Astrocyte of the spinal cord (primary cell): ENCODE results near the gene ATP6V0C.
A peak's percentile ranks its signal among the peaks of the same experiment; 100 is the strongest.
"Not testable (repeated sequence)": the region's sequence is repeated elsewhere in the genome, so short reads cannot be mapped to it uniquely, and the experiment has no call there.

Experiments used
- DNase-seq: peaks from one replicate; pipeline ENCODE4 v3.0.0; 2011; ENCODE audit warnings: low read depth, low spot score
- H3K4me3 ChIP-seq: 2 replicates; pipeline ENCODE4 v1.5.1; 2011; ENCODE audit warnings: low read depth, mild to moderate bottlenecking, low read length, moderate library complexity
- in situ Hi-C: cut with HindIII; loops from 2 replicates; pipeline ENCODE4 v1.10.0; 2017; ENCODE audit warnings: low sequenced_read_pairs
- TF ChIP-seq, protein P1 (sequence below): IDR thresholded peaks from 2 replicates; pipeline ENCODE4 v1.5.1; 2012; ENCODE audit warnings: low read depth, mild to moderate bottlenecking, low read length, inconsistent platforms

The ATP6V0C gene

DNA sequence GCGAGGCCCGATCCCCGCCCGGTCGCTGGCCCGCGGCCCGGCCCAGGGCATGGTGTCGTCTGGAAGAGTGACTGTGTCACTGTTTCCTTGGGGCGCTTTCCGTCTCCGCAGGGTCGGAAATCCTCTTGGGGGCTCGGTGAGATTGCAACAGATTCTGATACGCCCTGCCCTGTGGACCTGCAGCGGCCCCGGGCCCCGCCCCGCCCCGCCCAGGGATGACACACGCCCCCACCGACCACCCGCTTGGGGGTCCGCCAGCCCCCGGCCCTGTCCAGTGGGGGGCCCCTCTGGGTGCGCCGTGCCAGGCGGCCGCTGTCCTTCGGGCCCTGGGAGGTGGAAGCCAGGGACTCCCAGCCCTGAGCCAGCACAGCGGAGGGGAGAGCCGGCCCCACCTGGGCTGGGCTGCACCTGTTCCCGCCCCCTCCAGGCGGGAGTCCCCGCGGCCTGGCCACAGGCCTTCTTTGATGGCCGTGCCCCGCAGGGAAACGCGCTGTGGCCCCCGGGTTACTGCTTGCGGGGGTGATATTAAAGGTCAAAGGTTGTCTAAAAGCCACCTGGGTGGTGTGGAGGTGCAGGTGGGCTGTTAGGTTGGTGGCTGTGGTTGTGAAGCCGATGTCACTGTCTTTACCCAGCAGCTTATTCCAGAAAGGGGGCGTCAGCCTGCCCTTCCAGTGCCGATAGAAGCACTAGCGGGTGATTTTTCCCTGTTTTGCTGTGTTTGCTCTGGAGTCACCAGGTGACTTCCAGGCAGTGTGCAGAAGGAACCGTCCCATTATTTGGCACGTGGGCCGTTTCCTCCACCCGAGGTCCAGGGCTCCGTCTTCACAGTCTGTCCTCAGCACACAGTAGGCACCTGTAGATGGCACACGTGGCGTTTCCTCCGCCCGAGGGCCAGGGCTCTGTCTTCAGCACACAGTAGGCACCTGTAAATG is 38.1 kb upstream of the ATP6V0C start:
- DNase-seq = no peak
- H3K4me3 ChIP-seq = peak overlapping the region; percentile 53
- in situ Hi-C loops = no loop called here
- TF ChIP-seq, protein P1, sequence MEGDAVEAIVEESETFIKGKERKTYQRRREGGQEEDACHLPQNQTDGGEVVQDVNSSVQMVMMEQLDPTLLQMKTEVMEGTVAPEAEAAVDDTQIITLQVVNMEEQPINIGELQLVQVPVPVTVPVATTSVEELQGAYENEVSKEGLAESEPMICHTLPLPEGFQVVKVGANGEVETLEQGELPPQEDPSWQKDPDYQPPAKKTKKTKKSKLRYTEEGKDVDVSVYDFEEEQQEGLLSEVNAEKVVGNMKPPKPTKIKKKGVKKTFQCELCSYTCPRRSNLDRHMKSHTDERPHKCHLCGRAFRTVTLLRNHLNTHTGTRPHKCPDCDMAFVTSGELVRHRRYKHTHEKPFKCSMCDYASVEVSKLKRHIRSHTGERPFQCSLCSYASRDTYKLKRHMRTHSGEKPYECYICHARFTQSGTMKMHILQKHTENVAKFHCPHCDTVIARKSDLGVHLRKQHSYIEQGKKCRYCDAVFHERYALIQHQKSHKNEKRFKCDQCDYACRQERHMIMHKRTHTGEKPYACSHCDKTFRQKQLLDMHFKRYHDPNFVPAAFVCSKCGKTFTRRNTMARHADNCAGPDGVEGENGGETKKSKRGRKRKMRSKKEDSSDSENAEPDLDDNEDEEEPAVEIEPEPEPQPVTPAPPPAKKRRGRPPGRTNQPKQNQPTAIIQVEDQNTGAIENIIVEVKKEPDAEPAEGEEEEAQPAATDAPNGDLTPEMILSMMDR = no peak

DNA sequence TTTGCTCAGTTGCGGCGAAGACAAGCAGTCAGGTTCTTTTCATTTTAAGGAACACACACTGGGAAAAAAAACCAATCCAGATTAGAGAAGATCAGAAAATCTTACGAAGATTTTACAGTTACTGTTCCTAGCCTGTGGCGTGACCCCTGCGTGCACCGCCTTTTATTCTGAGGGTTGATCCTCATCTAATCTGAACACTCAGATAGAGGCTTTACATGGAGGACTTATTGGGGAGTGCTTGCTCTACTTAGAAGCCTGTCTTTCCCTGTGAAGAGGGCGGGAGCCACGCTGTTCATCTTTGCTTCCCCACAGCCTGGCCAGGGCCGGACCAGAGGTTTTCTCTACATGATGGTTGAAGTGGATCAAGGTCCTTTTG is 37.4 kb upstream of the ATP6V0C start:
- TF ChIP-seq, protein P1 = no peak
- no peak overlapping the region for H3K4me3 ChIP-seq
- no peak for DNase-seq
- in situ Hi-C loops = no loop called here

DNA sequence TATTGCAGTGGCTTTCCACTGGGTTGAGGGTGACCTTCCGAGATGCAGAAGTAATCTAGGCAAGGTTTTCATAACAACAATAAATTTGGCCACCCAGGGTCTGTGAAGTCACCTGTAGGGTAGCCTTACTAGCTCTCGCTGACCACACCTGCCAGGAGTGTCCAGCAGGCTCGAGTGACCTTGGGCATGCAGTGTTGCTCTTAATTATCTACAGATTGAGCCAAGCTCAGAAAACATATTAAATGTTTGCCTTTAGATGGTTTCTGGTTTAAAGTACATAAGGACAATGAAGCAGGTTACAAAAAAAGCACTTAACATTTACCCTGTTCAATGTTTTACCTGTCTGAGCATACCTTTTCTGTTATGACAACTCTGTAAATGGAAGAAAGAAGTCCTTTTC is 37.0 kb upstream of the ATP6V0C start:
- H3K4me3 ChIP-seq = no peak overlapping the region
- in situ Hi-C loops = no loop called here
- TF ChIP-seq, protein P1 = no peak
- no peak for DNase-seq

DNA sequence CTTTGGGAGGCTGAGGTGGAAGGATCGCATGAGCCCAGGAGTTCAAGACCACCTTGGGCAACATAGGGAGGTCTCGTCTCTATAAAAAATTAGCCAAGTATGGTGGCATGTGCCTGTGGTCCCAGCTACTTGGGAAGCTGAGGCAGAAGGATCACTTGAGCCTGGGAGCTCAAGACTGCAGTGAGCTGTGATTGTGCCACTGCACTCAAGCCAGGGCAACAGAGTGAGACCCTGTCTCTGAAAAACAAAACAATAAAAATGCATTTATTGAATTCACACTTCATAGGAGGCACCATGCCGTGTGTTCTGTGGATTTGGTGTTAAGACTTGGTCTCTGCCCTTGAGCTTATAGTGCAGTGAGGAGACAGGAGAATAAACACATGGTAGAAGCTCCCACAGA is 36.4 kb upstream of the ATP6V0C start:
- TF ChIP-seq, protein P1 = no peak
- no peak overlapping the region for H3K4me3 ChIP-seq
- in situ Hi-C loops = no loop called here
- no peak for DNase-seq

DNA sequence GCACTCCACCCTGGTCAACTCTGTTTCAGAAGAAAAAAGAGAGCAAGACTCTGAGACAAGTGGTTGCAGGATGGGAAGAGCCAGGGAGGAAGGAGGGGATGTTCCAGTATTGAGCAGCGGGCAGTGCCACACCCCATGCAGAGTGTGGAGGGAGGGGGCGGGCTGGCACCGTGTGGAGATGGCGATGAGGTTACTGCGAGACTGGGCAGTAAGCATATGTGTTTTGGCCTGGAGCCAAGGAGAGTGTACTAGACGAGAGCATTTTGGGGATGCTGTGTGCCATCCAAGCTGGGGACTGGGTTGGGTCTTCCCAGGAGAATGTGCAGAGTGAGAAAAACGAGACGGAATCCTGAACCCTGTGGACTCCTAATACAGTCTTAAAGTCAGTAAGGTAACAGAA is 35.5 kb upstream of the ATP6V0C start:
- H3K4me3 ChIP-seq = no peak overlapping the region
- no peak for DNase-seq
- in situ Hi-C loops = no loop called here
- TF ChIP-seq, protein P1 = no peak

DNA sequence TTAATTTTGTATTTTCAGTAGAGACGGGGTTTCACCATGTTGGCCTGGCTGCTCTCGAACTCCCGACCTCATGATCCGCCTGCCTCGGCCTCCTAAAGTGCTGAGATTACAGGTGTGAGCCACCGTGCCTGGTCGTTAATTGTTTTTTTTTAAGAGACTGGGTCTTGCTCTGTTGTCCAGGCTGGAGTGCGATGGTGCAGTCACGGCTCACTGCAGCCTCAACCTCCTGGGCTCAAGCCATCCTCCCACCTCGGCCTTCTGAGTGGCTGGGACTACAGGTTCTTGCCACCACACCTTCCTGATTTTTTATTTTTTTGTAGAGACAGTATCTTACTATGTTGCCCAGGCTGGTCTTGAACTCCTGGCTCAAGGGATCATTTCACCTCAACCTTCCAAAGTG is 33.8 kb upstream of the ATP6V0C start:
- H3K4me3 ChIP-seq, DNase-seq, in situ Hi-C loops: not testable (repeated sequence)

DNA sequence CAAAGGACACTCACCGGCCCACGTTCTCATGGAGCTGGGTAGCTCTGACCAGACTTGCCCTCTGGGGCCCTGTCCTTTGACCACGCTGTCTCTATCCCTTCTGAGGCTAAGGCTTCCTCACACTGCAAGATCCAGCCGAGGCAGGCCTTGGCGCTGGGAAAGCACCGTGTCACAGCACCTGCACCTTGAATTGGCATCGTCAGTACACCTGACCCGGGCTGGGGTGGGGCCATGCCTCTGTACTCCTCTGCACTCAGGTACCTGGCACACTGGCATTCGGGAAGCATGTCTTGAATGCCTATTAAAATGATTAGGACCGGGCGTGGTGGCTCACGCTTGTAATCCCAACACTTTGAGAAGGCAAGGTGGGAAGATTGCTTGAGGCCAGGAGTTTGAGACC is 32.8 kb upstream of the ATP6V0C start:
- TF ChIP-seq, protein P1 = no peak
- no peak overlapping the region for H3K4me3 ChIP-seq
- in situ Hi-C loops = no loop called here
- DNase-seq = no peak
